HEK293 (cell line): Measurements from ENCODE around the gene PHF20.

Source experiments
- CTCF ChIA-PET: fragments of 350-600 bp; formaldehyde crosslinking; extraction: SDS; loops from one replicate; lab custom pipeline; 2021; ENCODE audit warnings: antibody characterized with exemption; lab: Yijun Ruan, JAX
- POLR2A ChIA-PET: fragments of 300-600 bp; formaldehyde crosslinking; extraction: SDS; loops from one replicate; lab custom pipeline; 2020; ENCODE audit warnings: antibody characterized with exemption, inconsistent platforms; lab: Yijun Ruan, JAX
- H3K27ac ChIP-seq: fragments of 200-500 bp; sonication (Bioruptor generic); 2 replicates; pipeline ENCODE4 v1.5.1; 2014; ENCODE audit warnings: low read depth, low read length, control low read depth, inconsistent platforms; ENCODE audit errors: extremely low read depth
- H3K36me3 ChIP-seq, 2 experiments: fragments of 200-500 bp in 1 of 2; sonication (Bioruptor generic) in 1 of 2; 1 replicate in 1 of 2; 2 replicates in 1 of 2; pipeline ENCODE4 v1.5.1; 2014 to 2017; ENCODE audit warnings: inconsistent platforms in 2 of 2, low read length in 2 of 2; ENCODE audit not compliant: control insufficient read depth in 2 of 2, insufficient read depth in 1 of 2
- H3K4me1 ChIP-seq: fragments of 200-500 bp; sonication (Bioruptor generic); 2 replicates; pipeline ENCODE4 v1.5.1; 2014; ENCODE audit warnings: mild to moderate bottlenecking, low read length, inconsistent platforms; ENCODE audit not compliant: control insufficient read depth, insufficient read depth
- H3K4me3 ChIP-seq: 2 replicates; pipeline ENCODE4 v1.5.1; 2011; ENCODE audit warnings: low read depth, mild to moderate bottlenecking, control low read depth, low read length, moderate library complexity
- H3K9me3 ChIP-seq: fragments of 200-500 bp; sonication (Bioruptor generic); 2 replicates; pipeline ENCODE4 v1.5.1; 2014; ENCODE audit warnings: low read depth, low read length, inconsistent platforms; ENCODE audit not compliant: control insufficient read depth, insufficient read depth
- ATF2 ChIP-seq: fragments of 450-650 bp; formaldehyde crosslinking; IDR thresholded peaks from 2 replicates; pipeline ENCODE4 v1.5.1; 2016; ENCODE audit warnings: missing biosample characterization, missing genetic modification characterization, low read depth
- CTCF ChIP-seq: fragments of 450-650 bp; formaldehyde crosslinking; IDR thresholded peaks from 2 replicates; pipeline ENCODE4 v1.5.1; 2016; ENCODE audit warnings: missing biosample characterization, missing genetic modification characterization
- HOXC10 ChIP-seq: sonication (generic); formaldehyde crosslinking; IDR thresholded peaks from 2 replicates; pipeline ENCODE4 v1.8.1; 2023; ENCODE audit warnings: mild to moderate bottlenecking, missing genetic modification reagents
- HOXD13 ChIP-seq: sonication (generic); formaldehyde crosslinking; IDR thresholded peaks from 2 replicates; pipeline ENCODE4 v1.8.0; 2022; ENCODE audit warnings: missing genetic modification reagents, borderline replicate concordance
- IKZF3 ChIP-seq: fragments of 450-650 bp; IDR thresholded peaks from 2 replicates; pipeline ENCODE4 v1.5.0; 2018; ENCODE audit warnings: missing biosample characterization, mild to moderate bottlenecking, missing genetic modification characterization, moderate library complexity
- KLF7 ChIP-seq: fragments of 450-650 bp; formaldehyde crosslinking; IDR thresholded peaks from 2 replicates; pipeline ENCODE4 v1.5.1; 2016; ENCODE audit warnings: missing biosample characterization, missing genetic modification characterization, borderline replicate concordance
- OSR2 ChIP-seq: fragments of 450-650 bp; formaldehyde crosslinking; IDR thresholded peaks from 2 replicates; pipeline ENCODE4 v1.5.1; 2016; ENCODE audit warnings: missing biosample characterization, missing genetic modification characterization
- PRDM1 ChIP-seq: fragments of 450-650 bp; formaldehyde crosslinking; IDR thresholded peaks from 2 replicates; pipeline ENCODE4; 2016; ENCODE audit warnings: missing biosample characterization, missing genetic modification characterization
- YY1 ChIP-seq: fragments of 450-650 bp; formaldehyde crosslinking; IDR thresholded peaks from 2 replicates; pipeline ENCODE4 v1.5.1; 2018; ENCODE audit warnings: missing biosample characterization, missing genetic modification characterization
- ZBTB21 ChIP-seq: fragments of 450-650 bp; formaldehyde crosslinking; IDR thresholded peaks from 2 replicates; pipeline ENCODE4 v1.5.1; 2017; ENCODE audit warnings: missing biosample characterization, missing genetic modification characterization
- ZBTB6 ChIP-seq: fragments of 450-650 bp; formaldehyde crosslinking; IDR thresholded peaks from 2 replicates; pipeline ENCODE4 v1.5.1; 2017; ENCODE audit warnings: missing biosample characterization, missing genetic modification characterization
- ZNF112 ChIP-seq: fragments of 450-650 bp; formaldehyde crosslinking; IDR thresholded peaks from 2 replicates; pipeline ENCODE4 v1.5.0; 2017; ENCODE audit warnings: missing biosample characterization, missing genetic modification characterization
- ZNF138 ChIP-seq: fragments of 450-650 bp; formaldehyde crosslinking; IDR thresholded peaks from 2 replicates; pipeline ENCODE4 v1.5.1; 2016; ENCODE audit warnings: missing biosample characterization, missing genetic modification characterization, borderline replicate concordance
- ZNF140 ChIP-seq: fragments of 450-650 bp; formaldehyde crosslinking; IDR thresholded peaks from 2 replicates; pipeline ENCODE4 v1.5.1; 2016; ENCODE audit warnings: missing biosample characterization, missing genetic modification characterization
- ZNF146 ChIP-seq: fragments of 450-650 bp; formaldehyde crosslinking; IDR thresholded peaks from 2 replicates; pipeline ENCODE4 v1.5.1; 2016; ENCODE audit warnings: missing biosample characterization, missing genetic modification characterization
- ZNF223 ChIP-seq: fragments of 450-650 bp; formaldehyde crosslinking; IDR thresholded peaks from 2 replicates; pipeline ENCODE4 v1.5.1; 2016; ENCODE audit warnings: missing biosample characterization, missing genetic modification characterization
- ZNF335 ChIP-seq: fragments of 450-650 bp; formaldehyde crosslinking; conservative IDR thresholded peaks from 2 replicates; pipeline ENCODE4 v1.5.1; 2016; ENCODE audit warnings: missing biosample characterization, missing genetic modification characterization
- ZNF391 ChIP-seq: fragments of 450-650 bp; formaldehyde crosslinking; IDR thresholded peaks from 2 replicates; pipeline ENCODE4 v1.5.1; 2016; ENCODE audit warnings: low read depth, missing biosample characterization, missing genetic modification characterization, borderline replicate concordance
- ZNF473 ChIP-seq: fragments of 450-650 bp; formaldehyde crosslinking; IDR thresholded peaks from 2 replicates; pipeline ENCODE4 v1.5.1; 2017; ENCODE audit warnings: missing biosample characterization, missing genetic modification characterization
- ZNF518A ChIP-seq: fragments of 450-650 bp; formaldehyde crosslinking; conservative IDR thresholded peaks from 2 replicates; pipeline ENCODE4 v1.5.1; 2016; ENCODE audit warnings: low read depth, missing biosample characterization, missing genetic modification characterization
- ZNF600 ChIP-seq: fragments of 450-650 bp; formaldehyde crosslinking; IDR thresholded peaks from 2 replicates; pipeline ENCODE4 v1.5.1; 2016; ENCODE audit warnings: missing biosample characterization, missing genetic modification characterization
- ZNF654 ChIP-seq: fragments of 450-650 bp; formaldehyde crosslinking; IDR thresholded peaks from 2 replicates; pipeline ENCODE4 v1.5.1; 2016; ENCODE audit warnings: low read depth, missing biosample characterization, missing genetic modification characterization
- ZNF658 ChIP-seq: fragments of 450-650 bp; formaldehyde crosslinking; IDR thresholded peaks from 2 replicates; pipeline ENCODE4; 2016; ENCODE audit warnings: missing biosample characterization, missing genetic modification characterization
- ZNF768 ChIP-seq: fragments of 450-650 bp; formaldehyde crosslinking; IDR thresholded peaks from 2 replicates; pipeline ENCODE4 v1.5.1; 2018; ENCODE audit warnings: missing biosample characterization, mild to moderate bottlenecking, missing genetic modification characterization
- ZXDB ChIP-seq: fragments of 450-650 bp; formaldehyde crosslinking; IDR thresholded peaks from 2 replicates; pipeline ENCODE4 v1.5.1; 2016; ENCODE audit warnings: missing biosample characterization, missing genetic modification characterization

The PHF20 gene

GRCh38 chr20:35992713-35993335 is 221.0 kb downstream of the PHF20 start (continued):
- TF ChIP-seq CTCF (peak; percentile 58), ZNF223 (tag by site-specific recombination) (no peak), ZNF335 (tag by site-specific recombination) (peak; percentile 0), ZNF600 (tag by site-specific recombination) (no peak)

- H3K4me1 ChIP-seq = no peaks in the 10 kb centered on the region
- ChIA-PET CTCF (interaction anchor here (0.6 to 9.2 kb wide), 21 partner anchors 9 to 458 kb away, joined by 3 to 308 read pairs (median 4); no protein-coding TSS in a partner anchor), POLR2A (interaction anchor here (0.5 to 1.0 kb wide), 2 partner anchors 139 to 143 kb away, joined by 3 to 7 read pairs; no protein-coding TSS in a partner anchor)
- no peak overlapping the region for H3K27ac ChIP-seq
- no peak overlapping the region for H3K4me3 ChIP-seq
- no peaks in the 10 kb centered on the region for H3K36me3 ChIP-seq
- no peaks in the 10 kb centered on the region for H3K9me3 ChIP-seq
- TF ChIP-seq IKZF3 (no peak), ZNF518A (tag by site-specific recombination) (0 out of 2 replicates have a peak, but pooled peaks have one; percentile 14), HOXD13 (CRISPR knock-in tag) (no peak), ZBTB6 (tag by site-specific recombination) (no peak), ZNF138 (no peak), ZNF600 (tag by site-specific recombination) (peak; percentile 87), ZXDB (tag by site-specific recombination) (no peak; the same call in 1 of the 2 replicates), ZNF112 (tag by site-specific recombination) (no peak), ZNF654 (tag by site-specific recombination) (peak; percentile 79), ZBTB21 (tag by site-specific recombination) (no peak), ZNF140 (tag by site-specific recombination) (no peak), ZNF473 (tag by site-specific recombination) (no peak), PRDM1 (tag by site-specific recombination) (no peak; the same call in 1 of the 2 replicates), ZNF658 (no peak), ZNF146 (tag by site-specific recombination) (no peak), KLF7 (tag by site-specific recombination) (0 out of 2 replicates have a peak, but pooled peaks have one; percentile 70), ZNF391 (tag by site-specific recombination) (0 out of 2 replicates have a peak, but pooled peaks have one; percentile 29), HOXC10 (CRISPR knock-in tag) (no peak), ATF2 (tag by site-specific recombination) (no peak), OSR2 (no peak), ZNF768 (tag by site-specific recombination) (no peak), CTCF (peak; percentile 83), YY1 (tag by site-specific recombination) (no peak)
Observed at GRCh38 chr20:35994994-35995453, 223.2 kb downstream of the PHF20 start.
